SJCRH30 (cell line): ENCODE data around the gene ATF6B. TPM values are rescaled to one million over a fixed set of nuclear protein-coding genes. Genes with fewer than 3 reads are reported as not detected.

Experiments used
- DNase-seq, 2 experiments: peaks; one replicate each; pipeline ENCODE4 v3.0.0-alpha.2; 2015 to 2020
- H3K27ac ChIP-seq: fragments of 250-450 bp; sonication (Bioruptor Pico); 2 replicates; pipeline ENCODE4 v1.5.1; 2020; ENCODE audit warnings: mild to moderate bottlenecking, moderate library complexity
- H3K27me3 ChIP-seq: fragments of 250-450 bp; sonication (Bioruptor Pico); 2 replicates; pipeline ENCODE4 v1.5.1; 2020; ENCODE audit warnings: mild to moderate bottlenecking, moderate library complexity
- H3K36me3 ChIP-seq: fragments of 250-450 bp; sonication (Bioruptor Pico); 2 replicates; pipeline ENCODE4 v1.5.1; 2020; ENCODE audit warnings: mild to moderate bottlenecking, moderate library complexity
- H3K4me1 ChIP-seq: fragments of 250-450 bp; sonication (Bioruptor Pico); 2 replicates; pipeline ENCODE4 v1.5.1; 2020; ENCODE audit warnings: mild to moderate bottlenecking, moderate library complexity
- H3K4me3 ChIP-seq: fragments of 250-450 bp; sonication (Bioruptor Pico); 2 replicates; pipeline ENCODE4 v1.5.1; 2020; ENCODE audit warnings: mild to moderate bottlenecking, moderate library complexity
- H3K9me3 ChIP-seq: fragments of 250-450 bp; sonication (Bioruptor Pico); replicated peaks from 2 replicates; pipeline ENCODE4 v1.5.1; 2020; ENCODE audit warnings: mild to moderate bottlenecking, moderate library complexity
- total RNA-seq: library from RNA; depleted of rRNA; stranded (reverse); fragments of >200 nt; shearing (Covaris generic); gene quantifications from 2 replicates; pipeline ENCODE4 v1.2.3, GENCODE V29; 2014

Gene ATF6B
- total RNA-seq, 1 experiment from 2014 or later, result 33.0 TPM

GRCh38 chr6:32167154-32167760 lies 39.2 kb upstream of the ATF6B start:
- Histone ChIP-seq H3K4me1 (no peaks in the 10 kb centered on the region), H3K27ac (no peak overlapping the region), H3K9me3 (no peaks in the 10 kb centered on the region), H3K4me3 (no peak overlapping the region), H3K27me3 (no peaks in the 10 kb centered on the region), H3K36me3 (peaks cover 7% of the 10 kb centered on the region; the same call in 1 of the 2 replicates)
- no peak for DNase-seq

GRCh38 chr6:32166411-32167061 lies 38.5 kb upstream of the ATF6B start:
- H3K36me3 ChIP-seq, result peaks cover 7% of the 10 kb centered on the region; the same call in 1 of the 2 replicates
- H3K4me3 ChIP-seq, result no peak overlapping the region
- no peaks in the 10 kb centered on the region for H3K4me1 ChIP-seq
- H3K27ac ChIP-seq, result no peak overlapping the region
- no peaks in the 10 kb centered on the region for H3K27me3 ChIP-seq
- no peak for DNase-seq
- no peaks in the 10 kb centered on the region for H3K9me3 ChIP-seq

DNA sequence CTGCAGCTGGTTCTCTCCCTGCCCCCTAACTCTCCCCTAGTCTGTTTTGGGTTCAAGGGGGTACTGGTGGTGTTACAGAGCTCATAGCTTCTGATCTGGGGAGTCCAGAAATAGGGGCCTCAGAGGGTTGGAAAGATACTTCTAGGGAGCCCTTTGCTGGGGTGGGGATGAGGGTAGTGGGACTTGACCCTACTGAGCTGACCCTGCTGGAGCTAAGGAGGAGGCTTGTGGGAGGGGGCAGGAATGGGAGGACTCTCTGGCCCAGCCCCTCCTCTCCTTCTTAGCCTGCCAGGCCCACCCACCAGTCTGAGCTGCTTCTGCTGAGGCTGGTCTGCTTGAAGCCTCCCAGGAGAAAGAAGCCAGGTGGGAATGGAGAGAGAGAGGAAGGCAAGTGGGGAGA lies 36.2 kb upstream of the ATF6B start, which contains the start of gene EGFL8:
TSS of gene EGFL8 (plus strand) at position 301 of the 400 bp plus-strand sequence. CDS start 1,571 bp downstream, outside the sequence.
- Histone ChIP-seq H3K4me3 (no peak within 1 kb of the TSS), H3K36me3 (peaks cover 7% of the 10 kb centered on the region; the same call in 1 of the 2 replicates), H3K27me3 (no peaks in the 10 kb centered on the region), H3K9me3 (no peaks in the 10 kb centered on the region), H3K4me1 (no peaks in the 10 kb centered on the region), H3K27ac (no peak within 1 kb of the TSS)
- no peak for DNase-seq

DNA sequence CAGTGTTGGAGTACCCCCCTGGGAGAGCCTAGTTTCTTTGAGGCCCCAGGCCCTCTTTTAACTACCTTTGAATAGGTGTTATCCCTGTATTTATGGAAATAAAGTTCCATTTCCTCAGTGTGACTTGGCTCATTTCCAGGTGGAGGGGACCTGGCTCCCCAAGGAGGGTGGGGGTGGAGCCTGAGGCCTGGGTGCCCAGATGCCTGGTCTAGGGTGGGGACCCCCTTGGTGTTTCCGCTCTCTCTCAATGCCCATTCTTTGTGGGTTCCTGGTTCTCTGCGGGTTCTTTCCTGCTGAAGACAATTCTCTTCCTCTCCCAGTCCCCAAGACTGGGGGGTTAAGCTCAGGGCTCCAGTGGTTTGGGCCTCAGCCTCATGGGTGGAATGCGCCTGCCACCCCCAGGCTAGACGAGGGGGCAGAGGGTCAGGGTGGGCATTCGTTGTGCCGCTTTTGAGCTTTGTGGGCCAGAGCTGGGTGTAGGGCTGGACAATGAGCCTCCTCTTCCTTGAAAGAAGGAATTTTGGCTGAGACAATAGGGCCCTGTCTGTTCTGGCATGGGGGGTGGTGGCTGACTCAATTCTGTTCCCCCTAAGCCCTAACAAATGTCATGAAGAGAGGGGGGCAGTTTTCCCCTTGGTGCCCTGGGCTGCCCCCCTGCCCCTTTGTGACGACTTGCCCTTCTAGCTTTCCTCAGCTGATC lies 35.7 kb upstream of the ATF6B start:
- DNase-seq, result no peak
- H3K36me3 ChIP-seq, result peaks cover 8% of the 10 kb centered on the region; the same call in 1 of the 2 replicates
- no peak overlapping the region for H3K27ac ChIP-seq

DNA sequence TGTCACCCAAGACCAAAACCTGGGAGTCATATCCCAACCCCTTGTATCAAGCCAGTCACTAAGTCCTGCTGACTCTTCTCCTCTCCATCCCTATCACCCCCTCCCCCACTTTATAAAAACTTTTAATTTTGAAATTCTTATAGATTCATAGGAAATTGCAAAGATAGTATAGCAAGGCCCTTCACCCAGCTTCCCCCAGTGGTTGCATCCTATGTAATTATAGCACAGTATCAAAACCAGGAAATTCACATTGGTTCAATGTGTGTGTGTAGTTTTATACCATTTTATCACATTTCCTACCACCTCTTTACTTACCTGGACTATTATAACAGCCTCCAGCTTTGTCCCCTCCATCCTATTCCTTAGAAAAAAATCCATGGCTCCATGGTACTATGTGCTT lies 30.0 kb upstream of the ATF6B start:
- no peak overlapping the region for H3K27ac ChIP-seq
- peaks cover 27% of the 10 kb centered on the region for H3K36me3 ChIP-seq
- H3K27me3 ChIP-seq, result no peaks in the 10 kb centered on the region
- no peak for DNase-seq
- H3K9me3 ChIP-seq, result no peaks in the 10 kb centered on the region
- peaks cover 5% of the 10 kb centered on the region for H3K4me1 ChIP-seq
- H3K4me3 ChIP-seq, result no peak overlapping the region

More for the DNA sequence above, 35.7 kb upstream of the ATF6B start:
- Histone ChIP-seq H3K4me3 (no peak overlapping the region), H3K4me1 (no peaks in the 10 kb centered on the region), H3K27me3 (no peaks in the 10 kb centered on the region), H3K9me3 (no peaks in the 10 kb centered on the region)

- Histone ChIP-seq H3K27ac (no peak overlapping the region), H3K36me3 (peaks cover 27% of the 10 kb centered on the region), H3K4me1 (peaks cover 5% of the 10 kb centered on the region), H3K9me3 (no peaks in the 10 kb centered on the region), H3K4me3 (no peak overlapping the region), H3K27me3 (no peaks in the 10 kb centered on the region)
- no peak for DNase-seq
These were observed 28.8 kb upstream of the ATF6B start for GRCh38 chr6:32156891-32157290.

DNA sequence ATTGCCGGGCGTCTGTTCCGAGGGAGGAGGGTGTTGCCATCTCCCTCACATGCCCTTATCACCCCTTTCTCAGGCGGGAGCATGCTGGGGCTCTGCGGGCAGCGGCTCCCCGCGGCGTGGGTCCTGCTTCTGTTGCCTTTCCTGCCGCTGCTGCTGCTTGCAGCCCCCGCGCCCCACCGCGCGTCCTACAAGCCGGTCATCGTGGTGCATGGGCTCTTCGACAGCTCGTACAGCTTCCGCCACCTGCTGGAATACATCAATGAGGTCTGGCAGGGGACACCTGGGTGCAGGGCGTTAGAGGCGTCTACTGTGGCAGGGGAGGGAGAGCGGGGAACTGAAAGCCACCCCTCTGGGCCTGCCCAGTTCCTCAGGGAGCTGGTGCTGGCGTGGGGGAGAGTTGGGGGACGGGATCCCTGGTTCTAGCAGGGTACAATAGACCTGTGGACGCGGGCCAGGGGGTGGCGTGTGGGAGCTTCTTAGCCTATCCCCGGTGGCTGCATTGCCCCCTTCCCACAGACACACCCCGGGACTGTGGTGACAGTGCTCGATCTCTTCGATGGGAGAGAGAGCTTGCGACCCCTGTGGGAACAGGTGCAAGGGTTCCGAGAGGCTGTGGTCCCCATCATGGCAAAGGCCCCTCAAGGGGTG lies 26.6 kb upstream of the ATF6B start:
- no peaks in the 10 kb centered on the region for H3K27me3 ChIP-seq
- H3K27ac ChIP-seq, result peak overlapping the region; percentile 86
- peak; percentile 82 to 84 for DNase-seq
- peak overlapping the region; percentile 80 for H3K4me3 ChIP-seq
- no peaks in the 10 kb centered on the region for H3K9me3 ChIP-seq
- H3K36me3 ChIP-seq, result peaks cover 24% of the 10 kb centered on the region
- peaks cover 5% of the 10 kb centered on the region for H3K4me1 ChIP-seq

DNA sequence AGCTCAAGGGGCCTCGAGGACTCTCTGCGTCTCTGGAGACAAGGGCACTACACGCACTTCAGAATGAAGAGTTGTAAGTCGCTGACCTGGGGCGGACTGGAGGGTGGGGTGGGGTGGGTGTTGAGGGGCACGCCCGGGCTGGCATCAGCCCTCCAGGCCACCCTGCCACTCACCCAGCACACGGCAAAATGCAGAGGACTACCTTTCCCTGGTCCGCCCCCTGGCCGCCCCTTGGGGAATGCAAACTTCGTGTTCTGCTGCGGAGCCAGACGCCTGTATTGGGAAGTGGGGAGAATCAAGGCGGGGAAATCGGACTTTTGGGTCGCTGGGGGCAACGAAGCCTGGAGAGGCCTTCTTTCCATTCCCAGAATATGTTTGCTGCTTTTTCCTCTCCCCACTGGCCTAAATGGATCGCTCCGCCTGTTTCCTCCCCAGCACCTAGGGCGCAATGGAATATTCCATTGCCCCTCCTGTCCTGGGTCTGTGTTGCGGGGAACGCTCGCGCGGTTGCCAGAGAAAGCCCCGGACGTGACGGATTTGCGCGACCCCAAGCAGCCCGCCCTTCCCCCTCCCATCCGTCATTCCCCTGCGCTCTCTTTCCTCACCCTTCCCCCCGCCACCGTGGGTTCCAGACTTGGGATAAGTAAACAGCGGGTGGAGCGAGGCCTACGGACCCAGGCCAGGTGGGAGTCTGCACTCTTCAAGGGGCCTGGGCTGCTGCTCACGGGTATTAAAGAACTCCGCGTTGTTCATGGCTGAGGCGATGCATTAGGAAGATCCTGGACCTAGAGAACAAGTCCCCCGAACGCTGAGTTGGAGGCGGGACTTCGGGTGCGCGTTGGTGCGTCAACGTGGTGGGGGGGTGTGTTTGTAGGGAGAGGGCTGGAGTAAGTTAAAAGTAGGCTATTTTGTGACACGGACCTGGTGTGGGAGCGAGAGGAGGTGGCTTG lies 25.8 kb upstream of the ATF6B start, which contains the start of gene PPT2:
TSS of gene PPT2 (plus strand) at position 578 of the 950 bp plus-strand sequence. CDS start 454 bp downstream, outside the sequence.
- Histone ChIP-seq H3K4me1 (peaks cover 5% of the 10 kb centered on the region), H3K27ac (peak within 1 kb of the TSS; percentile 86), H3K9me3 (no peaks in the 10 kb centered on the region), H3K4me3 (peak within 1 kb of the TSS; percentile 80), H3K36me3 (peaks cover 24% of the 10 kb centered on the region), H3K27me3 (no peaks in the 10 kb centered on the region)
- peak; percentile 90 to 91 for DNase-seq

GRCh38 chr6:32152769-32153563 lies 24.9 kb upstream of the ATF6B start:
- Histone ChIP-seq H3K27me3 (no peaks in the 10 kb centered on the region), H3K36me3 (peaks cover 15% of the 10 kb centered on the region), H3K4me3 (peak overlapping the region; percentile 80), H3K9me3 (no peaks in the 10 kb centered on the region), H3K27ac (peak overlapping the region; percentile 86), H3K4me1 (peaks cover 5% of the 10 kb centered on the region)
- DNase-seq, result peak; percentile 35 to 57

- Histone ChIP-seq H3K27ac (peak within 1 kb of the TSS; percentile 86; the same call in 1 of the 2 replicates), H3K4me1 (peaks cover 5% of the 10 kb centered on the region), H3K36me3 (peaks cover 9% of the 10 kb centered on the region), H3K4me3 (peak within 1 kb of the TSS; percentile 80), H3K27me3 (no peaks in the 10 kb centered on the region), H3K9me3 (no peaks in the 10 kb centered on the region)
- no peak for DNase-seq
These were observed 24.1 kb upstream of the ATF6B start, which contains the start of gene PRRT1 for GRCh38 chr6:32151863-32152768. TSS of gene PRRT1 (minus strand) at chr6:32151939. CDS start at chr6:32151827, 112 bp downstream.

GRCh38 chr6:32151181-32151862 lies 23.3 kb upstream of the ATF6B start:
- DNase-seq, result no peak
- H3K9me3 ChIP-seq, result no peaks in the 10 kb centered on the region
- H3K27ac ChIP-seq, result no peak overlapping the region
- H3K36me3 ChIP-seq, result peaks cover 2% of the 10 kb centered on the region
- H3K4me3 ChIP-seq, result no peak overlapping the region
- no peaks in the 10 kb centered on the region for H3K27me3 ChIP-seq
- H3K4me1 ChIP-seq, result peaks cover 5% of the 10 kb centered on the region
